HG02938 (cell line): Measurements from ENCODE around the gene GRID1.
"Not testable (repeated sequence)": the region's sequence is repeated elsewhere in the genome, so short reads cannot be mapped to it uniquely, and the experiment has no call there.

ENCODE experiments used
- ATAC-seq: cut with Tn5 transposase; IDR thresholded peaks from one replicate; pipeline ENCODE4 v1.9.1; 2021; ENCODE audit warnings: mild to moderate bottlenecking, moderate library complexity; ENCODE audit not compliant: unreplicated experiment

Gene GRID1

GRCh38 chr10:85863301-85864172, 503.1 kb downstream of the GRID1 start:
- ATAC-seq, result no peak

GRCh38 chr10:85862771-85863170, 503.8 kb downstream of the GRID1 start:
- no peak for ATAC-seq

- no peak for ATAC-seq
These were observed 504.9 kb downstream of the GRID1 start for GRCh38 chr10:85861513-85862197.

- no peak for ATAC-seq
These were observed 506.7 kb downstream of the GRID1 start for GRCh38 chr10:85859859-85860258.

- no peak for ATAC-seq
These were observed 507.6 kb downstream of the GRID1 start for GRCh38 chr10:85858776-85859515.

- ATAC-seq, result no peak
These were observed 508.8 kb downstream of the GRID1 start for GRCh38 chr10:85857791-85858190.

- no peak for ATAC-seq
These were observed 509.3 kb downstream of the GRID1 start for GRCh38 chr10:85857305-85857704.

GRCh38 chr10:85851934-85852333, 514.7 kb downstream of the GRID1 start:
- no peak for ATAC-seq

- ATAC-seq, result no peak
These were observed 515.3 kb downstream of the GRID1 start for GRCh38 chr10:85851325-85851724.

- ATAC-seq, result no peak
These were observed 515.9 kb downstream of the GRID1 start for GRCh38 chr10:85850736-85851135.

- ATAC-seq, result no peak
These were observed 517.3 kb downstream of the GRID1 start for GRCh38 chr10:85849315-85849714.

GRCh38 chr10:85848756-85849155, 517.8 kb downstream of the GRID1 start:
- no peak for ATAC-seq

- no peak for ATAC-seq
These were observed 519.5 kb downstream of the GRID1 start for GRCh38 chr10:85847085-85847484.

GRCh38 chr10:85838660-85839059, 527.9 kb downstream of the GRID1 start:
- ATAC-seq, result not testable (repeated sequence)

- no peak for ATAC-seq
These were observed 533.6 kb downstream of the GRID1 start for GRCh38 chr10:85832988-85833387.

- no peak for ATAC-seq
These were observed 535.2 kb downstream of the GRID1 start for GRCh38 chr10:85831422-85831821.

GRCh38 chr10:85826377-85826776, 540.2 kb downstream of the GRID1 start:
- ATAC-seq, result no peak

- no peak for ATAC-seq
These were observed 555.2 kb downstream of the GRID1 start for GRCh38 chr10:85811405-85811804.

- ATAC-seq, result no peak
These were observed 555.9 kb downstream of the GRID1 start for GRCh38 chr10:85810674-85811073.

- ATAC-seq, result no peak
These were observed 571.1 kb downstream of the GRID1 start for GRCh38 chr10:85795460-85795859.

GRCh38 chr10:85794553-85794952, 572.0 kb downstream of the GRID1 start:
- no peak for ATAC-seq

- no peak for ATAC-seq
These were observed 574.1 kb downstream of the GRID1 start for GRCh38 chr10:85792533-85792858.
